Lung (tissue), 12 donors: ENCODE measurements around the gene DHX34. TPM values are rescaled to one million over a fixed set of nuclear protein-coding genes. Genes with fewer than 3 reads are reported as not detected.

Experiments used
- ATAC-seq: fragments of 200-7000 bp; cut with Tn5 transposase; one replicate; pipeline ENCODE4 v1.9.1; 2020; ENCODE audit warnings: moderate number of reproducible peaks; ENCODE audit not compliant: insufficient read depth, low FRiP score
- DNase-seq, 3 donors: peaks; one replicate each; pipeline ENCODE4 v3.0.0-alpha.2; 2013 to 2017
- H3K27ac ChIP-seq, 2 donors: one replicate each; pipeline ENCODE4 v1.5.1; 2013; ENCODE audit warnings: mild to moderate bottlenecking in 2 of 2, moderate library complexity in 2 of 2, control low read depth in 1 of 2, inconsistent platforms in 1 of 2, low read depth in 1 of 2, low read length in 1 of 2
- H3K27me3 ChIP-seq, 3 donors: one replicate each; pipeline ENCODE4 v1.5.1; 2013; ENCODE audit warnings: low read length in 2 of 3; ENCODE audit not compliant: control insufficient read depth in 3 of 3, insufficient read depth in 3 of 3
- H3K36me3 ChIP-seq, 4 donors: one replicate each; pipeline ENCODE4 v1.5.1; 2013; ENCODE audit warnings: low read length in 4 of 4, mild to moderate bottlenecking in 1 of 4, moderate library complexity in 1 of 4; ENCODE audit not compliant: control insufficient read depth in 4 of 4, insufficient read depth in 4 of 4
- H3K4me1 ChIP-seq, 5 donors: one replicate each; pipeline ENCODE4 v1.5.1; 2013; ENCODE audit warnings: low read length in 5 of 5, mild to moderate bottlenecking in 2 of 5, moderate library complexity in 1 of 5; ENCODE audit not compliant: control insufficient read depth in 5 of 5, insufficient read depth in 5 of 5
- H3K4me3 ChIP-seq: one replicate; pipeline ENCODE4 v1.5.1; 2013; ENCODE audit warnings: mild to moderate bottlenecking, control low read depth, moderate library complexity
- H3K9ac ChIP-seq, 2 donors: one replicate each; pipeline ENCODE4 v1.5.1; 2013; ENCODE audit warnings: low read length in 2 of 2, control low read depth in 1 of 2; ENCODE audit not compliant: insufficient read depth in 1 of 2
- H3K9me3 ChIP-seq, 4 donors: one replicate each; pipeline ENCODE4 v1.5.1; 2013; ENCODE audit warnings: low read length in 3 of 4, mild to moderate bottlenecking in 1 of 4, moderate library complexity in 1 of 4; ENCODE audit not compliant: control insufficient read depth in 4 of 4, insufficient read depth in 3 of 4
- CTCF ChIP-seq: IDR thresholded peaks from 2 replicates; pipeline ENCODE4 v1.5.1; 2012; ENCODE audit warnings: mild to moderate bottlenecking; ENCODE audit errors: control extremely low read depth, extremely low read depth
- WGBS, 2 donors: extraction: QIAGEN DNeasy Blood & Tissue Kit; methylation state at CpG; one replicate each; pipeline ENCODE4 v1.1.7; 2013; 5-methylcytosine and 5-hydroxymethylcytosine counted together
- polyA plus RNA-seq, 2 donors: library from polyadenylated mRNA; stranded (reverse); fragments of 200-250 nt; gene quantifications; one replicate each; pipeline ENCODE4 v1.2.1, GENCODE V29; 2013
- total RNA-seq, 2 donors: library from RNA; depleted of rRNA in 1 of 2; stranded (reverse); fragments of >200 nt in 1 of 2; gene quantifications; one replicate each; pipeline ENCODE4 v1.2.1, GENCODE V29; 2014 to 2021
- donor health status: control.
- donor health status: control.
- donor health status: Bipolar disorder and iron deficiency.
- donor health status: healthy.
- donor health status: DM: yes; HTN: yes; CAD: no.

DHX34 gene
- total and polyA plus RNA-seq, 4 donors = 13.5 to 24.2 (median 16.5) TPM

GRCh38 chr19:47416643-47416985, 67.5 kb downstream of the DHX34 start:
- Histone ChIP-seq H3K27me3 (peaks cover 3 to 46% (median 12%) of the 10 kb centered on the region in 3 donors), H3K36me3 (peaks cover 0 to 5% (median 3%) of the 10 kb centered on the region in 4 donors), H3K9me3 (peaks cover 0 to 7% (median 0%) of the 10 kb centered on the region in 4 donors), H3K27ac (no peak overlapping the region), H3K4me1 (peaks cover 0 to 11% (median 0%) of the 10 kb centered on the region in 5 donors), H3K4me3 (no peak overlapping the region), H3K9ac (no peak overlapping the region)
- 34 to 49% methylated on average over 12 of the region's 12 CpGs for WGBS, 2 donors
- ATAC-seq = no peak
- no peak for DNase-seq
- no peak for TF ChIP-seq CTCF

GRCh38 chr19:47417107-47417745, 68.1 kb downstream of the DHX34 start:
- Histone ChIP-seq H3K9me3 (peaks cover 0 to 7% (median 0%) of the 10 kb centered on the region in 4 donors), H3K36me3 (peaks cover 0 to 5% (median 3%) of the 10 kb centered on the region in 4 donors), H3K4me3 (no peak overlapping the region), H3K27ac (no peak overlapping the region), H3K4me1 (peaks cover 0 to 11% (median 0%) of the 10 kb centered on the region in 5 donors), H3K27me3 (peaks cover 3 to 52% (median 16%) of the 10 kb centered on the region in 3 donors), H3K9ac (no peak overlapping the region)
- DNase-seq (no peak), ATAC-seq (no peak)
- WGBS, 2 donors = 8 to 15% methylated on average over 18 of the region's 18 CpGs
- no peak for TF ChIP-seq CTCF

GRCh38 chr19:47417746-47418691, 68.9 kb downstream of the DHX34 start:
- H3K4me3 ChIP-seq = no peak overlapping the region

More at GRCh38 chr19:47417746-47418691, 68.9 kb downstream of the DHX34 start:
- peak overlapping the region in 1 of 2 donors; percentile 20 for H3K9ac ChIP-seq
- no peak for TF ChIP-seq CTCF
- no peak overlapping the region for H3K27ac ChIP-seq
- H3K36me3 ChIP-seq = peaks cover 0 to 5% (median 3%) of the 10 kb centered on the region in 4 donors
- DNase-seq = no peak
- peaks cover 0 to 7% (median 0%) of the 10 kb centered on the region in 4 donors for H3K9me3 ChIP-seq
- peaks cover 3 to 60% (median 24%) of the 10 kb centered on the region in 3 donors for H3K27me3 ChIP-seq
- 4% methylated on average over 33 to 34 of the region's 34 CpGs for WGBS, 2 donors
- H3K4me1 ChIP-seq = peaks cover 0 to 11% (median 0%) of the 10 kb centered on the region in 5 donors
- ATAC-seq = no peak
